SK-N-SH (cell line): ENCODE data around the gene ALB. TPM values are rescaled to one million over a fixed set of nuclear protein-coding genes. Genes with fewer than 3 reads are reported as not detected.

Source experiments
- CTCF ChIA-PET: fragments of 300-600, 350-600 bp; formaldehyde crosslinking; extraction: SDS; loops from one replicate; lab custom pipeline; 2021; lab: Yijun Ruan, JAX
- POLR2A ChIA-PET: fragments of 350-600 bp; sonication (Branson Sonifier 250); formaldehyde crosslinking; extraction: SDS; loops from one replicate; lab custom pipeline; 2020; ENCODE audit warnings: antibody characterized with exemption, inconsistent platforms; lab: Yijun Ruan, JAX
- DNase-seq: peaks from one replicate; pipeline ENCODE4 v3.0.0; 2012
- H2AFZ ChIP-seq: fragments of 200-600 bp; sonication (generic); 2 replicates; pipeline ENCODE4 v1.8.1; 2016; ENCODE audit warnings: antibody characterized with exemption, mild to moderate bottlenecking, low read depth
- H3F3A ChIP-seq: fragments of 200-600 bp; sonication (generic); replicated peaks from 2 replicates; pipeline ENCODE3; 2016; ENCODE audit warnings: antibody characterized with exemption, mild to moderate bottlenecking; ENCODE audit not compliant: insufficient read depth
- H3K27ac ChIP-seq, 2 experiments: fragments of 200-500 bp in 1 of 2; fragments of 200-600 bp in 1 of 2; sonication (Bioruptor generic) in 1 of 2; sonication (generic), shearing (Covaris generic) in 1 of 2; 2 replicates each; pipeline versions ENCODE4 v1.5.1 to v1.6.1; 2014 to 2016; ENCODE audit warnings: low read depth in 2 of 2, inconsistent platforms in 1 of 2, low read length in 1 of 2, mild to moderate bottlenecking in 1 of 2, mixed read lengths in 1 of 2
- H3K27me3 ChIP-seq: fragments of 200-600 bp; sonication (generic), shearing (Covaris generic); 2 replicates; pipeline ENCODE4 v1.6.1; 2016; ENCODE audit warnings: mixed run types; ENCODE audit not compliant: insufficient read depth
- H3K36me3 ChIP-seq, 2 experiments: fragments of 200-500 bp in 1 of 2; fragments of 200-600 bp in 1 of 2; sonication (Bioruptor generic) in 1 of 2; sonication (generic) in 1 of 2; replicated peaks in 1 of 2; 2 replicates each; pipeline versions ENCODE3 to v1.5.1; 2014 to 2016; ENCODE audit warnings: low read length in 1 of 2, mild to moderate bottlenecking in 1 of 2; ENCODE audit not compliant: insufficient read depth in 2 of 2, control insufficient read depth in 1 of 2
- H3K4me1 ChIP-seq, 2 experiments: fragments of 200-500 bp in 1 of 2; fragments of 200-600 bp in 1 of 2; sonication (Bioruptor generic) in 1 of 2; sonication (generic), shearing (Covaris generic) in 1 of 2; 2 replicates each; pipeline versions ENCODE4 v1.5.1 to v1.6.1; 2014 to 2016; ENCODE audit warnings: low read depth in 1 of 2, low read length in 1 of 2, mixed run types in 1 of 2; ENCODE audit not compliant: insufficient read depth in 2 of 2, control insufficient read depth in 1 of 2
- H3K4me2 ChIP-seq: fragments of 200-600 bp; sonication (generic), shearing (Covaris generic); 2 replicates; pipeline ENCODE4 v1.6.1; 2017; ENCODE audit warnings: mixed run types
- H3K4me3 ChIP-seq, 2 experiments: fragments of 200-500 bp in 1 of 2; fragments of 200-600 bp in 1 of 2; sonication (Bioruptor generic) in 1 of 2; sonication (generic), shearing (Covaris generic) in 1 of 2; 2 replicates each; pipeline versions ENCODE4 v1.5.1 to v1.8.1; 2014 to 2016; ENCODE audit warnings: low read depth in 2 of 2, inconsistent platforms in 1 of 2, low read length in 1 of 2, mild to moderate bottlenecking in 1 of 2, mixed read lengths in 1 of 2, moderate library complexity in 1 of 2
- H3K79me2 ChIP-seq: fragments of 200-600 bp; sonication (generic); 2 replicates; pipeline ENCODE4 v1.8.1; 2017; ENCODE audit warnings: mild to moderate bottlenecking; ENCODE audit not compliant: insufficient read depth
- H3K9ac ChIP-seq: fragments of 200-600 bp; sonication (generic); 2 replicates; pipeline ENCODE4 v1.6.1; 2017; ENCODE audit warnings: mixed run types
- H3K9me2 ChIP-seq: fragments of 200-600 bp; sonication (generic); 2 replicates; pipeline ENCODE4 v1.6.1; 2017; ENCODE audit warnings: mixed run types
- H3K9me3 ChIP-seq: fragments of 200-600 bp; sonication (generic); 2 replicates; pipeline ENCODE4 v1.6.1; 2017; ENCODE audit warnings: mixed run types, mild to moderate bottlenecking, moderate library complexity
- H4K20me1 ChIP-seq: fragments of 200-600 bp; sonication (generic); 2 replicates; pipeline ENCODE4 v1.6.1; 2017; ENCODE audit warnings: mild to moderate bottlenecking, mixed run types; ENCODE audit not compliant: insufficient read depth
- CHD2 ChIP-seq: fragments of 150-350 bp; IDR thresholded peaks from 2 replicates; pipeline ENCODE4 v1.6.1; 2018; ENCODE audit warnings: low read length; ENCODE audit not compliant: partially characterized antibody
- ELF1 ChIP-seq: IDR thresholded peaks from 2 replicates; pipeline ENCODE4 v1.4.0; 2012
- EZH2phosphoT487 ChIP-seq: fragments of 200-600 bp; sonication (generic); IDR thresholded peaks from 2 replicates; pipeline ENCODE4 v1.6.1; 2017; ENCODE audit warnings: low read depth, mixed run types, mild to moderate bottlenecking, antibody characterized with exemption, moderate library complexity, borderline replicate concordance
- FOXJ3 ChIP-seq: sonication (generic); formaldehyde crosslinking; IDR thresholded peaks from 2 replicates; pipeline ENCODE4 v1.5.1; 2020; ENCODE audit warnings: mild to moderate bottlenecking, missing genetic modification reagents
- FOXM1 ChIP-seq: IDR thresholded peaks from 2 replicates; pipeline ENCODE4 v1.4.0; 2012; ENCODE audit warnings: low read depth, mild to moderate bottlenecking
- GABPA ChIP-seq: IDR thresholded peaks from 2 replicates; pipeline ENCODE4 v1.4.0; 2012; ENCODE audit warnings: low read depth, mild to moderate bottlenecking
- MEF2A ChIP-seq: IDR thresholded peaks from 2 replicates; pipeline ENCODE4 v1.4.0; 2012; ENCODE audit warnings: low read depth, borderline replicate concordance
- MXI1 ChIP-seq: IDR thresholded peaks from 2 replicates; pipeline ENCODE4 v1.6.1; 2012; ENCODE audit warnings: mild to moderate bottlenecking, low read depth, low read length, improper control_type of control experiment
- NFIC ChIP-seq: IDR thresholded peaks from 2 replicates; pipeline ENCODE4 v1.4.0; 2012; ENCODE audit warnings: borderline replicate concordance
- RFX5 ChIP-seq: IDR thresholded peaks from 2 replicates; pipeline ENCODE4 v1.6.1; 2012; ENCODE audit warnings: mild to moderate bottlenecking, improper control_type of control experiment, low read length
- SIN3A ChIP-seq: IDR thresholded peaks from 2 replicates; pipeline ENCODE4 v1.6.1; 2012; ENCODE audit warnings: low read depth, mild to moderate bottlenecking, low read length, moderate library complexity, borderline replicate concordance
- SMC3 ChIP-seq: IDR thresholded peaks from 2 replicates; pipeline ENCODE4 v1.6.1; 2012; ENCODE audit warnings: low read depth, low read length, improper control_type of control experiment
- YY1 ChIP-seq: IDR thresholded peaks from 2 replicates; pipeline ENCODE4 v1.4.0; 2012; ENCODE audit warnings: low read depth, mild to moderate bottlenecking
- WGBS: methylation state at CpG from one replicate; pipeline ENCODE4 v1.1.6; 2017; ENCODE audit warnings: low lambda C conversion rate; 5-methylcytosine and 5-hydroxymethylcytosine counted together
- polyA plus RNA-seq, 3 experiments: library from polyadenylated mRNA; depleted of rRNA; stranded (reverse); fragments of >200 nt; gene quantifications; 2 replicates each; pipeline ENCODE4 v1.2.3, GENCODE V29; 2012
- TF ChIP-seq, protein P1 (sequence below): fragments of 150-350 bp; IDR thresholded peaks from 2 replicates; pipeline ENCODE4 v1.6.1; 2017; ENCODE audit warnings: antibody characterized with exemption, low read length, low read depth, borderline replicate concordance
- TF ChIP-seq, protein P2 (sequence below): IDR thresholded peaks from 2 replicates; pipeline ENCODE4 v1.6.1; 2012; ENCODE audit warnings: mild to moderate bottlenecking, low read depth, low read length, moderate library complexity
- TF ChIP-seq, protein P3 (sequence below): fragments of 200-600 bp; sonication (generic); IDR thresholded peaks from 2 replicates; pipeline ENCODE4 v1.6.1; 2017; ENCODE audit warnings: antibody characterized with exemption, mild to moderate bottlenecking, moderate library complexity

The ALB gene
- polyA plus RNA-seq, 1 of the 3 experiments (the other 2 are of a cell fraction), result not detected

DNA sequence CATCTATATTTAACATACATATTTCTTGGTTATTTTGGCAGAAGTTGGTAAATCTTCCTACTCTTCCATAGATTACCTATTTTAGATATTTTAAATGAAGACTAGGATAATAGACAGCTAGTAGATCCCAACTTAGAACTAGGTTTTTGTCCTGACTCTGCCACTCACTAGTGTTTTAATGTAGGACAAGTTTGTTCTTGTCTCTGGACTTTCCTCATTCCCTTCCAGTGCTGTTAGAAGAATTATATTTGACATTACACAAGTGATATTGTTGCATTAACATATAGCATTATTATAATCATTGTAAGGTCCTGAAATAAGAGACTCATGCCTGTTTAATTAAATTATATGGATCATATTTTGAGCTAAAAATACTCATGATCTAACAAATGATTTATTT lies 24.1 kb upstream of the ALB start:
- no peaks in the 10 kb centered on the region for H3K4me1 ChIP-seq
- no peaks in the 10 kb centered on the region for H3K9me2 ChIP-seq
- H3K4me2 ChIP-seq, result no peak overlapping the region
- H3K27me3 ChIP-seq, result no peaks in the 10 kb centered on the region; the same call in 1 of the 2 replicates
- no peaks in the 10 kb centered on the region for H3F3A ChIP-seq
- H2AFZ ChIP-seq, result no peak overlapping the region
- H3K9me3 ChIP-seq, result no peaks in the 10 kb centered on the region
- no peaks in the 10 kb centered on the region for H4K20me1 ChIP-seq
- CTCF ChIA-PET, result no interaction called here
- TF ChIP-seq SIN3A (no peak), NFIC (no peak), MEF2A (no peak), MXI1 (no peak), FOXJ3 (no peak), GABPA (no peak)
- TF ChIP-seq, protein P1, sequence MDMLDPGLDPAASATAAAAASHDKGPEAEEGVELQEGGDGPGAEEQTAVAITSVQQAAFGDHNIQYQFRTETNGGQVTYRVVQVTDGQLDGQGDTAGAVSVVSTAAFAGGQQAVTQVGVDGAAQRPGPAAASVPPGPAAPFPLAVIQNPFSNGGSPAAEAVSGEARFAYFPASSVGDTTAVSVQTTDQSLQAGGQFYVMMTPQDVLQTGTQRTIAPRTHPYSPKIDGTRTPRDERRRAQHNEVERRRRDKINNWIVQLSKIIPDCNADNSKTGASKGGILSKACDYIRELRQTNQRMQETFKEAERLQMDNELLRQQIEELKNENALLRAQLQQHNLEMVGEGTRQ, result no peak
- TF ChIP-seq, protein P2, sequence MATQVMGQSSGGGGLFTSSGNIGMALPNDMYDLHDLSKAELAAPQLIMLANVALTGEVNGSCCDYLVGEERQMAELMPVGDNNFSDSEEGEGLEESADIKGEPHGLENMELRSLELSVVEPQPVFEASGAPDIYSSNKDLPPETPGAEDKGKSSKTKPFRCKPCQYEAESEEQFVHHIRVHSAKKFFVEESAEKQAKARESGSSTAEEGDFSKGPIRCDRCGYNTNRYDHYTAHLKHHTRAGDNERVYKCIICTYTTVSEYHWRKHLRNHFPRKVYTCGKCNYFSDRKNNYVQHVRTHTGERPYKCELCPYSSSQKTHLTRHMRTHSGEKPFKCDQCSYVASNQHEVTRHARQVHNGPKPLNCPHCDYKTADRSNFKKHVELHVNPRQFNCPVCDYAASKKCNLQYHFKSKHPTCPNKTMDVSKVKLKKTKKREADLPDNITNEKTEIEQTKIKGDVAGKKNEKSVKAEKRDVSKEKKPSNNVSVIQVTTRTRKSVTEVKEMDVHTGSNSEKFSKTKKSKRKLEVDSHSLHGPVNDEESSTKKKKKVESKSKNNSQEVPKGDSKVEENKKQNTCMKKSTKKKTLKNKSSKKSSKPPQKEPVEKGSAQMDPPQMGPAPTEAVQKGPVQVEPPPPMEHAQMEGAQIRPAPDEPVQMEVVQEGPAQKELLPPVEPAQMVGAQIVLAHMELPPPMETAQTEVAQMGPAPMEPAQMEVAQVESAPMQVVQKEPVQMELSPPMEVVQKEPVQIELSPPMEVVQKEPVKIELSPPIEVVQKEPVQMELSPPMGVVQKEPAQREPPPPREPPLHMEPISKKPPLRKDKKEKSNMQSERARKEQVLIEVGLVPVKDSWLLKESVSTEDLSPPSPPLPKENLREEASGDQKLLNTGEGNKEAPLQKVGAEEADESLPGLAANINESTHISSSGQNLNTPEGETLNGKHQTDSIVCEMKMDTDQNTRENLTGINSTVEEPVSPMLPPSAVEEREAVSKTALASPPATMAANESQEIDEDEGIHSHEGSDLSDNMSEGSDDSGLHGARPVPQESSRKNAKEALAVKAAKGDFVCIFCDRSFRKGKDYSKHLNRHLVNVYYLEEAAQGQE, result no peak
- TF ChIP-seq, protein P3, sequence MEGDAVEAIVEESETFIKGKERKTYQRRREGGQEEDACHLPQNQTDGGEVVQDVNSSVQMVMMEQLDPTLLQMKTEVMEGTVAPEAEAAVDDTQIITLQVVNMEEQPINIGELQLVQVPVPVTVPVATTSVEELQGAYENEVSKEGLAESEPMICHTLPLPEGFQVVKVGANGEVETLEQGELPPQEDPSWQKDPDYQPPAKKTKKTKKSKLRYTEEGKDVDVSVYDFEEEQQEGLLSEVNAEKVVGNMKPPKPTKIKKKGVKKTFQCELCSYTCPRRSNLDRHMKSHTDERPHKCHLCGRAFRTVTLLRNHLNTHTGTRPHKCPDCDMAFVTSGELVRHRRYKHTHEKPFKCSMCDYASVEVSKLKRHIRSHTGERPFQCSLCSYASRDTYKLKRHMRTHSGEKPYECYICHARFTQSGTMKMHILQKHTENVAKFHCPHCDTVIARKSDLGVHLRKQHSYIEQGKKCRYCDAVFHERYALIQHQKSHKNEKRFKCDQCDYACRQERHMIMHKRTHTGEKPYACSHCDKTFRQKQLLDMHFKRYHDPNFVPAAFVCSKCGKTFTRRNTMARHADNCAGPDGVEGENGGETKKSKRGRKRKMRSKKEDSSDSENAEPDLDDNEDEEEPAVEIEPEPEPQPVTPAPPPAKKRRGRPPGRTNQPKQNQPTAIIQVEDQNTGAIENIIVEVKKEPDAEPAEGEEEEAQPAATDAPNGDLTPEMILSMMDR, result no peak
- H3K4me3 ChIP-seq, result no peak overlapping the region
- H3K9ac ChIP-seq, result no peak overlapping the region
- H3K27ac ChIP-seq, result no peak overlapping the region
- DNase-seq, result no peak
- no peaks in the 10 kb centered on the region for H3K36me3 ChIP-seq
- POLR2A ChIA-PET, result no interaction called here
- H3K79me2 ChIP-seq, result no peaks in the 10 kb centered on the region

DNA sequence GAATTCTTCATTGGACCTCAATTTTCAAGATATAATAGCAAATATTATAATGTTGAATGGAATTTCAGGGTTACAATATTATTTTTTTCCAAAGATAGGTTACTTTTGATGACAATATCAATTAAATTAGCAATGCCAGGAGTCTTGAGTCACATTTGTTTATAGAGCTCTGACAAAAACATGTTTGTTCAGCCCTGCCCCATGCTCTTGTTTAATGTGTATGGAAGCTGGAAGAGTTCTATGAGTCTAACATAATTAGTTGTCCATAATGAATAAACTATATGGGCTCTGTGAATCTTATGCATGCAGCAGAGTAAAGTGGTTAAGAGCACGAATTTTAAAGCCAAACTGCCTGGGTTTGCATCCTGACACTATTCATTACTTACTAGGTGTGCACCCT lies 22.9 kb upstream of the ALB start:
- TF ChIP-seq GABPA (no peak), CHD2 (no peak), RFX5 (no peak), SMC3 (no peak), YY1 (no peak), FOXM1 (no peak), EZH2phosphoT487 (no peak), ELF1 (no peak)
- TF ChIP-seq, protein P2, result no peak
- Histone ChIP-seq H3K27me3 (no peaks in the 10 kb centered on the region; the same call in 1 of the 2 replicates), H3K4me3 (no peak overlapping the region), H3K9me3 (no peaks in the 10 kb centered on the region), H3K9ac (no peak overlapping the region), H3K36me3 (no peaks in the 10 kb centered on the region), H3K4me1 (no peaks in the 10 kb centered on the region), H4K20me1 (no peaks in the 10 kb centered on the region), H3K27ac (no peak overlapping the region), H2AFZ (no peak overlapping the region), H3K9me2 (no peaks in the 10 kb centered on the region), H3K79me2 (no peaks in the 10 kb centered on the region), H3K4me2 (no peak overlapping the region), H3F3A (no peaks in the 10 kb centered on the region)
- ChIA-PET CTCF (no interaction called here), POLR2A (no interaction called here)
- 0% methylated on average over 1 of the region's 1 CpG for WGBS
- DNase-seq, result no peak
